Non-pigmented ciliary epithelial cell (primary cell): ENCODE data around the gene SKP2.
A peak's percentile ranks its signal among the peaks of the same experiment; 100 is the strongest.
"Not testable (repeated sequence)": the region's sequence is repeated elsewhere in the genome, so short reads cannot be mapped to it uniquely, and the experiment has no call there.

Experiments used
- DNase-seq: peaks from one replicate; pipeline ENCODE4 v3.0.0-alpha.2; 2010; ENCODE audit warnings: low read depth

SKP2 gene

GRCh38 chr5:36151434-36152323, at the start of gene SKP2, which contains the start of gene LMBRD2:
SKP2 (plus strand) TSS chr5:36152111; CDS start chr5:36152263, 152 bp downstream.
LMBRD2 (minus strand) TSS chr5:36151887; CDS start chr5:36143349, 8,538 bp downstream.
- DNase-seq = peak; percentile 88

GRCh38 chr5:36105819-36106218, 46.1 kb upstream of the SKP2 start:
- no peak for DNase-seq

- no peak for DNase-seq
Observed at GRCh38 chr5:36108758-36109460, 43.0 kb upstream of the SKP2 start.

- no peak for DNase-seq
Observed at GRCh38 chr5:36111238-36111637, 40.7 kb upstream of the SKP2 start.

GRCh38 chr5:36125868-36126267, 26.0 kb upstream of the SKP2 start:
- DNase-seq = no peak

- no peak for DNase-seq
Observed at GRCh38 chr5:36128795-36129194, 23.1 kb upstream of the SKP2 start.

- DNase-seq = not testable (repeated sequence)
Observed at GRCh38 chr5:36129666-36130065, 22.2 kb upstream of the SKP2 start.

- DNase-seq = not testable (repeated sequence)
Observed at GRCh38 chr5:36133009-36133408, 18.9 kb upstream of the SKP2 start.

GRCh38 chr5:36135988-36136387, 15.9 kb upstream of the SKP2 start:
- no peak for DNase-seq

- no peak for DNase-seq
Observed at GRCh38 chr5:36136581-36136980, 15.3 kb upstream of the SKP2 start.

GRCh38 chr5:36138900-36139683, 12.8 kb upstream of the SKP2 start:
- DNase-seq = no peak

GRCh38 chr5:36145311-36145710, 6.6 kb upstream of the SKP2 start:
- DNase-seq = no peak

- no peak for DNase-seq
Observed at GRCh38 chr5:36146390-36146789, 5.5 kb upstream of the SKP2 start.

GRCh38 chr5:36147681-36148080, 4.2 kb upstream of the SKP2 start:
- DNase-seq = no peak

GRCh38 chr5:36150676-36151433, 1.1 kb upstream of the SKP2 start:
- no peak for DNase-seq

GRCh38 chr5:36152324-36153297, 700 bp downstream of the SKP2 start:
- DNase-seq = no peak

GRCh38 chr5:36153298-36153677, 1.4 kb downstream of the SKP2 start:
- DNase-seq = no peak

GRCh38 chr5:36153726-36154125, 1.8 kb downstream of the SKP2 start:
- no peak for DNase-seq

GRCh38 chr5:36155291-36155690, 3.4 kb downstream of the SKP2 start:
- no peak for DNase-seq

- DNase-seq = peak; percentile 41
Observed at GRCh38 chr5:36156121-36156601, 4.2 kb downstream of the SKP2 start.
